Type B pancreatic cell (in vitro differentiated cells): ENCODE measurements around the gene FTH1. TPM values are rescaled to one million over a fixed set of nuclear protein-coding genes. Genes with fewer than 3 reads are reported as not detected.
"Not testable (repeated sequence)": the region's sequence is repeated elsewhere in the genome, so short reads cannot be mapped to it uniquely, and the experiment has no call there.

ENCODE experiments used
- DNase-seq: peaks from one replicate; pipeline ENCODE4 v3.0.0; 2021; ENCODE audit warnings: mixed read lengths; ENCODE audit not compliant: unreplicated experiment; ENCODE audit errors: extremely low spot score
- H3K27ac Mint-ChIP-seq: 2 replicates; pipeline ENCODE4 v1.8.0; 2021; ENCODE audit warnings: mild to moderate bottlenecking, mixed read lengths
- H3K27me3 Mint-ChIP-seq: 2 replicates; pipeline ENCODE4 v1.8.0; 2021; ENCODE audit warnings: mixed read lengths
- H3K36me3 Mint-ChIP-seq: 2 replicates; pipeline ENCODE4 v1.8.0; 2021; ENCODE audit warnings: mixed read lengths
- H3K4me1 Mint-ChIP-seq: one replicate; pipeline ENCODE4 v1.8.0; 2021; ENCODE audit warnings: mixed read lengths; ENCODE audit not compliant: unreplicated experiment
- H3K4me3 Mint-ChIP-seq: 2 replicates; pipeline ENCODE4 v1.8.0; 2021; ENCODE audit warnings: mild to moderate bottlenecking, mixed read lengths
- H3K9me3 Mint-ChIP-seq: 2 replicates; pipeline ENCODE4 v1.8.0; 2021; ENCODE audit warnings: mixed read lengths
- CTCF ChIP-seq: fragments of 200-600 bp; sonication (generic); conservative IDR thresholded peaks from 2 replicates; pipeline ENCODE4 v1.5.0; 2021; ENCODE audit warnings: antibody characterized with exemption, mild to moderate bottlenecking
- total RNA-seq: library from RNA; stranded (reverse); gene quantifications from 2 replicates; pipeline ENCODE4 v1.2.1, GENCODE V29; 2021; ENCODE audit warnings: low replicate concordance

Gene FTH1
- total RNA-seq, 1 donor from 2014 or later = 1,346 TPM

- peak; percentile 58 for DNase-seq
- H3K27ac Mint-ChIP-seq = peak overlapping the region; percentile 93
- peaks cover 31% of the 10 kb centered on the region for H3K36me3 Mint-ChIP-seq
- peak overlapping the region; percentile 91 for H3K4me3 Mint-ChIP-seq
- H3K27me3 Mint-ChIP-seq = no peaks in the 10 kb centered on the region
- no peak for TF ChIP-seq CTCF
- no peaks in the 10 kb centered on the region for H3K9me3 Mint-ChIP-seq
- H3K4me1 Mint-ChIP-seq = peaks cover 40% of the 10 kb centered on the region
Observed at GRCh38 chr11:61966734-61967115, 709 bp downstream of the FTH1 start.

- not testable (repeated sequence) for H3K9me3 Mint-ChIP-seq, DNase-seq, H3K27me3 Mint-ChIP-seq
- peaks cover 32% of the 10 kb centered on the region for H3K36me3 Mint-ChIP-seq
- H3K4me3 Mint-ChIP-seq = peak overlapping the region; percentile 91
- H3K27ac Mint-ChIP-seq = peak overlapping the region; percentile 72
- peaks cover 32% of the 10 kb centered on the region for H3K4me1 Mint-ChIP-seq
Observed at GRCh38 chr11:61964666-61965271, 2.7 kb downstream of the FTH1 start.

- peak overlapping the region; percentile 91 for H3K4me3 Mint-ChIP-seq
- peaks cover 27% of the 10 kb centered on the region for H3K4me1 Mint-ChIP-seq
Observed at GRCh38 chr11:61964058-61964665, 3.3 kb downstream of the FTH1 start.

GRCh38 chr11:61963282-61964057 lies 4.0 kb downstream of the FTH1 start:
- no peak for TF ChIP-seq CTCF
- Mint-ChIP-seq H3K27ac (peak overlapping the region; percentile 72), H3K36me3 (peaks cover 32% of the 10 kb centered on the region), H3K4me3 (peak overlapping the region; percentile 91), H3K9me3 (no peaks in the 10 kb centered on the region), H3K4me1 (peaks cover 21% of the 10 kb centered on the region), H3K27me3 (no peaks in the 10 kb centered on the region)
- DNase-seq = no peak

More at GRCh38 chr11:61964058-61964665, 3.3 kb downstream of the FTH1 start:
- DNase-seq = no peak
- H3K27ac Mint-ChIP-seq = peak overlapping the region; percentile 72
- H3K27me3 Mint-ChIP-seq = no peaks in the 10 kb centered on the region
- peaks cover 32% of the 10 kb centered on the region for H3K36me3 Mint-ChIP-seq
- no peak for TF ChIP-seq CTCF
- H3K9me3 Mint-ChIP-seq = no peaks in the 10 kb centered on the region

- peak overlapping the region; percentile 71 for H3K4me3 Mint-ChIP-seq
- peaks cover 20% of the 10 kb centered on the region for H3K4me1 Mint-ChIP-seq
- no peaks in the 10 kb centered on the region for H3K27me3 Mint-ChIP-seq
- no peaks in the 10 kb centered on the region for H3K9me3 Mint-ChIP-seq
- no peak for DNase-seq
- peaks cover 32% of the 10 kb centered on the region for H3K36me3 Mint-ChIP-seq
- TF ChIP-seq CTCF = no peak
- H3K27ac Mint-ChIP-seq = peak overlapping the region; percentile 72
Observed at GRCh38 chr11:61963016-61963281, 4.5 kb downstream of the FTH1 start.
